Peyer's patch (tissue), 4 donors: ENCODE data around the gene CLASRP.

ENCODE experiments used
- POLR2A ChIP-seq, 2 donors: fragments of 450-650 bp; IDR thresholded peaks; one replicate each; pipeline ENCODE4 v1.5.1; 2017; ENCODE audit warnings: antibody characterized with exemption in 2 of 2, mild to moderate bottlenecking in 2 of 2, moderate library complexity in 2 of 2
- TF ChIP-seq, protein P1 (sequence below), 6 experiments: fragments of 450-650 bp in 4 of 6; fragments of 200-600 bp in 2 of 6; sonication (generic) in 1 of 6; IDR thresholded peaks; one replicate each; pipeline ENCODE4 v1.5.1; 2017 to 2019; ENCODE audit warnings: antibody characterized with exemption in 6 of 6, mild to moderate bottlenecking in 3 of 6, moderate library complexity in 1 of 6

DNA sequence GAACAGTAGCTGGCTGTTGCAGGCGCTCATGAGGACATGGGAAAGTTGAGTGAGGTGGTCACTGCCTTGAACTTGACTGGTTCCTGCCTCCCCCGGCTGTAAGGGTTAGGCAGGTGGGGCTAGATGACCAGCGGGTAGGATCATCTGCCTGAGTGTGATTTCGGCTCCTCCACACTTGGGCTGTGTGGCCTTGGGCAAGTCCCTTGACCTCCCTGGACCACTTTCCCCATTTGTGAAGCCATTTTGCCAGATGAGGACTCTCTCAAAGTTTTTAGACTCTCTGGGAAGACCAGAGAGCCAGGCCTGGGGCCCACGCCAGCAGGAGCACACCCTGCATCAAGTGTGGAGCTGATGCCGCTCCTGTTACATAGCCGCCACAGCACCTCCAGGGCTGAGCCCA lies 63.6 kb downstream of the CLASRP start:
- TF ChIP-seq, protein P1, sequence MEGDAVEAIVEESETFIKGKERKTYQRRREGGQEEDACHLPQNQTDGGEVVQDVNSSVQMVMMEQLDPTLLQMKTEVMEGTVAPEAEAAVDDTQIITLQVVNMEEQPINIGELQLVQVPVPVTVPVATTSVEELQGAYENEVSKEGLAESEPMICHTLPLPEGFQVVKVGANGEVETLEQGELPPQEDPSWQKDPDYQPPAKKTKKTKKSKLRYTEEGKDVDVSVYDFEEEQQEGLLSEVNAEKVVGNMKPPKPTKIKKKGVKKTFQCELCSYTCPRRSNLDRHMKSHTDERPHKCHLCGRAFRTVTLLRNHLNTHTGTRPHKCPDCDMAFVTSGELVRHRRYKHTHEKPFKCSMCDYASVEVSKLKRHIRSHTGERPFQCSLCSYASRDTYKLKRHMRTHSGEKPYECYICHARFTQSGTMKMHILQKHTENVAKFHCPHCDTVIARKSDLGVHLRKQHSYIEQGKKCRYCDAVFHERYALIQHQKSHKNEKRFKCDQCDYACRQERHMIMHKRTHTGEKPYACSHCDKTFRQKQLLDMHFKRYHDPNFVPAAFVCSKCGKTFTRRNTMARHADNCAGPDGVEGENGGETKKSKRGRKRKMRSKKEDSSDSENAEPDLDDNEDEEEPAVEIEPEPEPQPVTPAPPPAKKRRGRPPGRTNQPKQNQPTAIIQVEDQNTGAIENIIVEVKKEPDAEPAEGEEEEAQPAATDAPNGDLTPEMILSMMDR (IDR thresholded peaks at IDR 0.05): no peak
- TF ChIP-seq POLR2A (IDR thresholded peaks at IDR 0.05): no peak
